Renal pelvis (tissue), 4 donors: Measurements from ENCODE around the gene KLHL2. TPM values are rescaled to one million over a fixed set of nuclear protein-coding genes. Genes with fewer than 3 reads are reported as not detected.
"Not testable (repeated sequence)": the region's sequence is repeated elsewhere in the genome, so short reads cannot be mapped to it uniquely, and the experiment has no call there.

Source experiments
- DNase-seq: peaks from one replicate; pipeline ENCODE4 v3.0.0-alpha.2; 2013
- polyA plus RNA-seq, 3 donors: library from polyadenylated mRNA; unstranded; fragments of 120-200 nt; gene quantifications; one replicate each; pipeline ENCODE4 v1.2.1, GENCODE V29; 2013; ENCODE audit not compliant: insufficient read length in 3 of 3

Gene KLHL2
- polyA plus RNA-seq, 3 donors: 16.4 to 24.6 (median 21.6) TPM

DNA sequence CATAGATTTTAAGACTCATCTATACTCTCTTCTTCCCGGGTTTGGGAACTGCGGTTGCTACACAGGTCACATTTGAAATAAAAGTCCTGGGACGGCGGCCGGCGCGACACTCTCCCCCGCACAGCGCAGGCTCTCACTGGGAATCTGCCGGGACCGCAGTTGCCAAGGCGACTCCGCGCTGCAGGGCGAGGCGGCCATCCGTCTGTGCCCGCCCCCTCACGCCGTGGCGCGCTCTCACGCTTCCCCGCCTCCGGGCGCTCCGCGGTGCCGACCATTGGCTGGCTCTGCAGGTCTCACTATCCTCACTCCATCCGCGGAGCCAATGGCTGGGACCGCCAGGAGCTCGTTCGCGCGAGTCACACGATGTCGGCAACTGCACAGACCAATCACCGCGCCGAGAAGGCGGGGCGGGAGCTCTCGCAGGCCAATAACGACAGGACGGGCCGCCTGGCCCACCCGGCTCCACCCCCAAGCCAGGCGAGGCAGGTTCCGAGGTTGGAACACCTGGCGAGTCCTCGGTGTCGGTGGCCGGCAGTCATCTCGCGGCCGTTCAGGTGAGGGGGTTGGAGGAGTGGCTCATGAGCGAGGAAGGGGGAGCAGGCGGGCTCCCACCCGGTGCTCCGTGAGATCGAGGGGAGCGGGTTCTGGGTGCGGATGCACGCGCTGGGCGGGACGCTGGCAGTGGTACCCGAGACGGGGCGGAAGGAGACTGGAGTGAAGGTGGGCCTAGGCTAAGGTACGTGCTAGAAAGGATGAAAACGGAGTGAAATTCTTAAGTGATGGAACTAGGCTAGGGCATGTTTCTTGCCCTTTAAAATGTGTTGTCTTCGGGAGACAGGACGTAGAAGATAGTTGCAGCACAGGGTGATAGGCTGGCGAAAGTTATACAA lies 120.1 kb downstream of the KLHL2 start, which contains the start of gene MSMO1:
Gene MSMO1, plus strand, starts transcription at position 459 of the 890 bp plus-strand sequence. CDS start 5,702 bp downstream, outside the sequence.
- DNase-seq: peak; percentile 99

DNA sequence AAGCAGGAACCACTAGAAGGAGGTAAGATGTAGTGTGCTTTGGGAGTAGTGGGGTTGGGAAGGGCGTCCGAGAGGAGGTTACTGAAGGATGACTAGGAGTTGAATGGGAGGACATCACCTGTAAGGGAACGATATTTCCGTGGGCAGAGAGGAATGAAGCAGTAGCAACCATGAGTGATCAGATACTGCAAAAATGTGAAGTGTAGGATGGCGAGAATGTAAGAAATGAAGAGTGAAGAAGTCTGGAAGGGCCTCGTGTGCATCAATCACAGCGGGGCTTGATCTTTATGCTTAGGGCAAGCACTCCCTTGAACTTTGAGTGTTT lies 120.7 kb downstream of the KLHL2 start:
- DNase-seq: no peak

DNA sequence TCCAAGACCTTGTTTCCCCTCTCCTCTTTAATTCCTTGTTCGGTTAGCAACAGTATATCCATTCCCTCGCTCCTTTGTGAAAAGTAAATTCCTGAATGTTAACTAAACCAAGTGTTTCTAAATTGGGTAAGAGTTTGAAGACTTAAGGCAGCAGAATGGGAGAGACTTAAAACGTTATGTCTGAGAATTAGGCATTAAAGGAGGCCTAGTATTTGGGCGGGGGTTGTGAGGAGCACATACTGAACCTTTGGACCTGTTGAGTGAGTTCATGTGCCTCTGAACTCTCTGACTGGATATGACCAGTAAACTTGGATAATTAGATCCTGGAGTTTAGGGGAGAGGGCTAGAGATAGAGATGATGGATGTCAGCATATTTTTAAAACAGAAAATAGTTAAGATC lies 121.3 kb downstream of the KLHL2 start:
- DNase-seq: no peak

DNA sequence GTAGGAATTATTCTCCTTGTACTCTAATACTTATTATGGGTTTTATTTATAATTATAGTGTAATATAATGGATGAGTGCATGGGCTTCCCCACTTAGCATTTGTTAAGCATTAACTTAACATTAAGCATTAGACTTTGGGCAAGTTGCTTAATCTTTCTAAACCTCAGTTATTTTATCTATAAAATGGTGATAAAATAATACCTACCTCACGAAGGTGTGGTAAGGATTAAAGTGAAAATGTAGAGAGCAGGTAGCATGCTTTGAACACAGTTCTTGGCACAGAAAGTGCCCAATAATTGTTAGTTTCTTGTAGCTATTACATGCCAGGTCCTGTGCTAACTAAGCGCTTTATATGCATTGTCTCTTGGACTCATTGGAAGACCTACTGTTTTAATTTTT lies 122.7 kb downstream of the KLHL2 start:
- DNase-seq: no peak

DNA sequence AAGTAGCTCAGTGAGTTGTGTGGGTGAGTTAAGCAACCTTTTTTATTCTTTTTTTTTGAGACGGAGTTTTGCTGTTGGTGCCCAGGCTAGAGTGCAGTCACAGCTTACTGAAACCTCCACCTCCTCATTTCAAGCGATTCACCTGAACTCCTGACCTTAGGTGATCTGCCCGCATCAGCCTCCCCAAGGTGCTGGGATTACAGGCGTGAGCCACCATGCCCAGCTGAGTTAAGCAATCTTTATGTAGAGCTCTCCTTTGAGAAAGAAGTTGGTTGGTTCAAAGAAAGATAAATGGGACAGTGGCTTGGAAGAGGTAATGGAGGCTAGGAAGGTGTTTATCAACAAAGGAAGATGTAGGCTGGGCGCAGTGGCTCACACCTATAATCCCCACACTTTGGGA lies 123.3 kb downstream of the KLHL2 start:
- no peak for DNase-seq

DNA sequence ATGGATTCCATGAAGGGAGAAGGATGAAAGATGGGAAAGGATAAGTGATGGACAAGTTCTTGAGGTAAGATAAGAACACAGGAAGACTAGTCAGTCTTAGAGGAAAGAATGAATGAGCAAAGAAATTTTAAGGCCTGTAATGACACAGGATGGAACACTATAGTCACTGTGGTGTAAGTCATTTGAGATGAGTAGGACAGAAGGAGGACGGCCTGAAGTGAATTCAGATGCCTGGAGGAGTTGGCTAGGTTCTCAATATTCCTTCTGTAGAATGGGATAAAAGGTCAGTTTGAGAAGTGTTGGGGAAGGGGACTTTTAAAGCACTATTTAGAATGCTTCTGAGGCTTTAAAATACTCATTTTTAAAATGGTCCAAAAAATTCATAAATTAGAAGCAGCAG lies 124.0 kb downstream of the KLHL2 start:
- no peak for DNase-seq

DNA sequence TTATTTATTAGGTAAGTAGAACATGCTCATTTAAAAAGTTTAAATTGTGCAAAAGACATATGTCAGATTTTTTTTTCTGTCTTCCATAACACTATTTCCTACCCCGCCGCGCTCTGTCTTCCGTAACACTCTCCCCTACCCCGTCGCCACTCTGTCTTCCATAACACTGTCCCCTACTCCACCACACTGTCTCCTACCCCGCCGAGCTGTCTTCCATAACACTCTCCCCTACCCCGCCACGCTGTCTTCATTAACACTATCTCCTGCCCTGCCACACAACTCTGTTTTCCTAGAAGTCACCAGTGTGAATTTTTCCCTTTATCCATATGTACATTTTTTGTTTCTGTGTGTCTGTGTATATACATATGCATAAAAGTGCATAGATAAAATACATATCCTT lies 124.5 kb downstream of the KLHL2 start:
- no peak for DNase-seq

DNA sequence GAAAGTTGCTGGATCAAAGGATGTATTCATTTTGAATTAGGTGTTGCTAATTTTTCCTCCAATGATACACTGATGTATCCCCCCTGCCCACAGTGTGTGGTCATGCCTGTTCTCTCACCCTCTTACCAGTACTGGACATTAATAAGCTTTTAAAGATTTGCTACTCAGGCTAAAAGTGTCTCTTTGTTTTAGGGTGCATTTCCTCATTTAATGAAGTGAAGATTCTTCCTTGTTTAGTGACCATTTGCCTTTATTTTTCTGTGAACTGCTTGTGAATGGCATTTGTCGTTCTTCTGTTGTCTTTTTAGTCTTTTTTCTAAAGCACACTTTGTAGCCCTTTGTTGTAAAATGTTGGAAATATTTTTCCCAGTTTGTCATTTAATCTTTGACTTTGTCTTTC lies 125.1 kb downstream of the KLHL2 start:
- DNase-seq: no peak

DNA sequence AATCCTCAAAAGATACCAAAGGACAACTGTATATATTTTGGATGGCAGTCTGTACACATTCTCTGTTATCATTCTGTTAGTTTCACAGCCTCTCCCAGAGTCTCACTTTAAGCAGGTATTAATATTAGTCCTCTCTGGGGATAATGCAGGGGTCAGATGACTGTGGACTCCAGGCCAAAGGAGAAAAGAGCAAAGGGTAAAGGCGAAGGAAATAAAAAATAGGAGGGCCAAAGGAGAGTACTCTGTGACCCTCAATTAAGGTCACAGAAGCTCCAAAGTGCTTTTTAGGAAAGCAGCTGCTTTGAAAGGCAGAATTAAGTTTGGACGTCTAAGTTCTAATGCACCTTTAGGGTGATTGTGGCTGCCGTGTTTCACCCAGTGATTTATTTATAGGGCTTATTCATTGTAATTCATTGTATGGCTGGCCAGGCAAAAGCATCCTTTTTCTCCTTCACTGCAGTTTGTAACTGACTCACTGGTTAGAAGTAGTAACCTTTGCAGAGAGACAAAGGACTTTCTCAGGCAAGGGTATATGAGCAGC lies 127.9 kb downstream of the KLHL2 start:
- no peak for DNase-seq

DNA sequence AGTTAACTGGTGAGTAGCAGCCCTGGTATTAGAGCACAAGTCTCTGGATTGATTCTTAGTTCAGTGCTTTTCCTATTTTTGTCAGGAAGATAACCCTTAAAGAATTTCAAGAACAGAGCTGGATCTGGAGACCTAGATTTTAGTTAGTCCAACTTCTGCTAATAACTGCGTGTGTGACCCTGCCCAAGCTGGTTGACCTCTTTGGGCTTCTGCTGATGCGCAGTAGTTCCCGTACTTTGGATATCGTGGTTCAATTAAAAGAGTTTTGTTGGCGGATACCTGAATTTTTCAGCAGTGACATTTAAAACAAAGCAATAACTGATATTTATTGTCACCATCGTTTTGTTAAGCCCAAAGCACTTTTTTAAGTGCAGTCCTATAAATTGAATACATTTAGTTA lies 129.4 kb downstream of the KLHL2 start:
- DNase-seq: no peak

DNA sequence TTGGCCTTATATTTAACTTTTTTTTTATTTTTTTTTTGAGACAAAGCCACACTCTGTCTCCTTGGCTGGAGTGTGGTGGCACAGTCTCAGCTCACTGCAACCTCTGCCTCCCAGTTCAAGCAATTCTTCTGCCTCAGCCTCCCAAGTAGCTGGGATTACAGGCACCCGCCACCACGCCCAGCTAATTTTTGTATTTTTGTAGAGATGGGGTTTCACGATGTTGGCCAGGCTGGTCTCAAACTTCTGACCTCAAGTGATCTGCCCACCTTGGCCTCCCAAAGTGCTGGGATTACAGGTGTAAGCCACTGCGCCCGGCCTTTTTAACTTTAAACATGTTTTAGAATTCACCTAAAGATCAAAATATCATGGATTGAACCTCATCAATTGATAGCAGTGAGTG lies 135.0 kb downstream of the KLHL2 start:
- DNase-seq: not testable (repeated sequence)

DNA sequence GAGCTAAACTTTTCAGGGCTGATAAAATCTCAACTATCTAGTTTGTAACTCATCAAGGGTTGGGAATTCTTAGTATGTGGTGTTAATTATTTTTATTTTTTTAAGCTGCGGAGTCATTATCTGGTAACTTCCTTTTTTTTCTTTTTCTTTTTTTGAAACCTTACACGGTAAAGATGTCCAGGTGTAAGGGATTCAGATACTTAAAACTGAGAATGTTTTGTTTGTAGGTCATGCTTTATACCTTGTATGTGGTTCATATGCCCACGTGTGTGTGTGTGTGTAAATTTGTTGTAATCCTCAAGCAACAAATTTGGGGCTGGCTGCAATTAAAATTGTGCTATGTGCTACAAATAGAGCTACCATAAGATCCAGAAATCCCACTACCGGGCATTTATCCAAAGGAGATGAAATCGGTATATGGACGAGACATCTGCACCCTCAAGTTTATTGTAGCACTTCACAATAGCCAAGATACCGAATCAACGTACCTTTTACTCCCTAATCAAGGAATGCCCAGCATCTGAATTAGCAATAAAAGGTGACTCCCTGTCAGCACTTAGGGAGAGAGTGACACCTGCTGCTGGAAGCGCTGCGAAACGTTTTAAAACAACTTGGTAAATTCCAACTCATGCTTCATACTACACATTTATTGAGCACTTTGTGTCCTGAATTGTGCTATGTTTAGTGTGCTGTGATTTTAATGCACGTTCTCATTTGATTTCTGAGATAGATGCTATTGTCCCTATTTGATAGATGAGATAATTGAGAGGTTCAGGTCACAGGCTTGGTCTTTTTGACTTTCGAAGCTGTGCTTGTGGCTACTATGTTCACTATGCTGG lies 136.2 kb downstream of the KLHL2 start:
- no peak for DNase-seq

DNA sequence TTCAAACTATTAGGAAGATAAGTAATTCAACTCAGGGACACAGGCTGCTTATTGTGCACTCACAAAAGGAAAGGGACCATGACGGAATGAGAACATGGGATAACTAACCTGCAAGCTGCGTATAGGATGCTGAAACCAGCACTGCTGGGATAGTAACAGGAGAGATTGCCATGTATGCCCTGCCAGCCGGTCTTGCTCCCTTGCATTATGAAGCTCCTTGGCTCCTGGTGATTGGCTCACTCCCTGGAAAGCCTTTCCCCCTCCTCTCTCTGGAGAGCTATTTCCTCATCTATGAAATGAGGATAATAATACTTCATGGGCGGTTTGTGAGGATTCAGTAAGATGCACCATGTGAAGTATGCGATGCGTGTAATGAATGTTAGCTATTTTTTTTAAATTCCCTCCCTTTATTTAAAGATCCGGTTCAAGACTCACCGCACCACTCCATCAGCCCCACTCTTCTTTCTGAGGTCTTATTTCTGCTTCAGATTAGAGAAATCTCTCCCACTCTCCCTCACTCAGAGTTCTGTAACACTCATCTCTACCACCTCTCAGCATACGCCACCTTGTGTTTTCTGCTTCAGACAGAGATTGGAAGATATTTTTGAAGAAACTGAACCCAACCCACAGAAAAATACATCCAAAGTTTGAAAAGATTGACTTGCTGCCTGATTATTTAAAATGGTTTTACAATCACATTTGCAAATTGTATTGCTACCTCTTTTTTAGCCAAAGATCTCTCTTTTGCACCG lies 138.5 kb downstream of the KLHL2 start:
- DNase-seq: no peak

DNA sequence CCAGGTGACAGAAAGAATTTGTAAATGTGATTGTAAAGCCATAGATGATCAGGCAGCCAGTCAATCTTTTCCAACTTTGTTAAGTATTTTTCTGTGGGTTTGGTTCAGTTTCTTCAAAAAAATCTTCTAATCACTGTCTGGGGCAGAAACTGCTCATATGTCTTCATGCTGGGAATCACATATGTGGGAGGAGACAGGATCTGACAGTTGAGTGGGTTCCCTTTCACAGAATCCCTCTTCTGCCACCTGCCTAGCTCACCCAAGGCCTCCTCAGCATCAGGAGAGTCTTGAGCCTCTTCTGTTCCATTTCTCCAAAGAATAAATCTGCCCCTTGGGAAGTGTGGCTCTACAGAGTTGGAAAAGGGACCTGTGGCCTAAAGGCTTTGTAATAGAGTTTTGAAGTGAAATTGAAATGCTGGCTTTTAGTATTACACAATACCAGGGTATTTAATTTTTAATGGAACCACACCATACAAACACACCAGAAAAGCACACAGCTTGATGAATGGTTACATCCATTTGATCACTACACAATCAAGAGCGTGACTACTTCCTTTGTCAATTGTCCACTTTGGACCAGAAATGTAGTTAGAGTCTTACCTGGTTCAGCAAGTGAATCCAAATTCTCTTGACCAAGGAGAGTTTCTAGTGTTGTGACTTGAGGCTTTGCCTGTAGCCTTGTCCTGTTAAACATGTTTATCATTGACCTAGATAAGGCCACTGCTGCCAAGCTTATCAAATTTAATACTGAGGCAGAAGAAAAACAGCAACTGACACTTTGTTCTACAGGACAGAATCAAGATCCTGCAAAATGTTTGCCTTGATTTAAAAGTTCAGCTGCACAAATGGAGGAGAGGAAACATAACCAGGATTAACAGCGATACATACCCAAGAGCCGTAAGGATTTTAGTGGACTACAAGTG lies 140.5 kb downstream of the KLHL2 start:
- no peak for DNase-seq

DNA sequence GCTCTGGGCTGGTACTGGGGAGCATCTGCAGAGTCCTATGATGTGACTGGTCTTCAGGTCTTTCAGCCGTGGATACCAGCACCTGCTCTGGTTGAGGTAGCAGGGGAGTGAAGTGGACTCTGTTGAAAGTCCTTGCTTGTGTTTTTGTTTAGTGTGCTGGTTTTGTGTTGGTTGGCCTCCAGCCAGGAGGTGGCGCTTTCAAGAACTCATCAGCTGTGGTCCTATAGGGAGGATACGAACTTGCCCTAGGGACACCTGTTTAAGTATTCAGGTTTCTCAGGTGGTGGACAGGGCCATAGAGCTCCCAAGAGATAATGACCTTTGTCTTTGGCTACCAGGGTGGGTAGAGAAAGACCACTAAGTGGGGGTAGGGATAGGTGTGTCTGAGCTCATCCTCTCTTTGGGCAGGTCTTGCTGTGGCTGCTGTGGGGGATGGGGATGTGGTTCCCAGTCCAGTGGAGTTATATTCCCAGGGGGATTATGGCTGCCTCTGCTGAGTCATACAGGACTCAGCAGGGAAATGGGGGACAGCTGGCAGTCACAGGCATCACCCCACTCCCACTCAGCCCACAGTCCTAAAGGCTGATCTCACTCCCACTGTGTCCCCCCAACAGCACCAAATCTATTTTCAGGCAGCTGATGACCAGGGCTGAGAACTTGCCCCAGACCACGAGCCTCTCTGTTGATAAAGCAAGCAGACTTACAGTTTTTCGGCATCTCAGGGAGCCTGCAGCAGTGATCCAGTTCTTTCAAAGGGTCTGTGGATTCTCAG lies 144.2 kb downstream of the KLHL2 start:
- no peak for DNase-seq

DNA sequence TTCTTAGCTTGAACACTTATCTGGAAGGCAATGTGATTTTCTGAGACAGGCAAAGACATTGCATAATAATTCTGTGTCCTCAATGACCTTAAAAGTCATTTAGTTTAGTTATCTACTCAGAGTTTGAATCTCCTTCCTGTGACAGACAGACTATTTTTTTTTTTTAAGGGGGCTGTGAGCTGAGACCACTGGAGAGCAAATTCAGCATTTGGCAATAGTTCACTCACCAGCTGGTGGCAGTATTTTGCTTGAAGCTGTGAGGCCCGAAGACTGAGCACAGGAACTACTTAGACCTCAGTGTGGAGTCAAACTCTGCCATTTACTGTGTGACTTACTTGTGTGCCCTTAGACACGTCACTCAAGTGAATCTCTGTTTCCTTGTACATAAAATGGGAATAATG lies 148.5 kb downstream of the KLHL2 start:
- peak; percentile 47 for DNase-seq

DNA sequence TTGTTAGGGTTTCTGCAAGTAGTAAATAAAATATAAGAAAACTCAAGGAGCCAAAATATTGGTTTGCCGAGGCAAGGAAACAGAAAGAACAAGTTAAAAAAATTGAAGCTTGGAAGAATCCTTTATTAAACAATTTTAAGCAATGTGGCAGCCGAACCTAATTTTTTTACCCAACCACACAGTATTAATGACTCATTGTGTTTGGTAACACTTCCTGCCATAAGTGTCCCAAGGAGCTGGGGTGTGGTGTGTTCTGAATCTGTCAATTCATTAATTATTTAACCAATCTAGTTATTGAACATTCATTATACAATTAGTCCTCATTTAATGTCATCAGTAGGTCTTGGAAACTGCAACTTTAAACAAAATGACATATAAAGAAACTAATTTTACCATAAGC lies 152.1 kb downstream of the KLHL2 start:
- DNase-seq: no peak

DNA sequence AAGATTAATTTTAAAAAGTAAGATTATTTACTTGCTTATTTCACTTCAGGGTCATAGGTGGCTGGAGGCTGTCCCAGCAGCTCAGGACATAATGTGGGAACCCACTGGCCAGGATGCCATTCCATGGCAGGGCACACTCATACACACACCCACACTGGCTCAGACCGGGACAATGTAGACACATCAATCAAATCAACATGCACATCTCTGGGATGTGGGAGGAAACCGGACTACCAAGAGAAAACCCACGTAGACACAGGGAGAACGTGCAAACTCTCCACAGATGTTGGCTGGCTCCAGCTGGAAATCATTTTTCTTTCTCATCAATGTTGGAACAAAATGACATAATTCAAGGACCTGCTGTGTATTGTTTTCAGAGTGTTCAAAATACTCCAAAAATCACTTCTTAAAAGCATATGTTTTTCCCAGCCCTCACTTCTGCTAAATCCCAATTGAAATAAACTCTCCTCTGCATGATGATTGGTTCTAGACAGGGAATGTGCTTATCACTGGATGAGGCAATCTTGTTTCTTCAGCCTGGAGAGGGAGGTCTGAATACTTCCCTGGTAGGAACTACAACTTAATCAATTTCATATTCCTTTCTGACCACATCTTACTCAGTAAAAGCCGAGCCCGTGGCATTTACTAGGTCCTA lies 152.8 kb downstream of the KLHL2 start:
- DNase-seq: no peak

DNA sequence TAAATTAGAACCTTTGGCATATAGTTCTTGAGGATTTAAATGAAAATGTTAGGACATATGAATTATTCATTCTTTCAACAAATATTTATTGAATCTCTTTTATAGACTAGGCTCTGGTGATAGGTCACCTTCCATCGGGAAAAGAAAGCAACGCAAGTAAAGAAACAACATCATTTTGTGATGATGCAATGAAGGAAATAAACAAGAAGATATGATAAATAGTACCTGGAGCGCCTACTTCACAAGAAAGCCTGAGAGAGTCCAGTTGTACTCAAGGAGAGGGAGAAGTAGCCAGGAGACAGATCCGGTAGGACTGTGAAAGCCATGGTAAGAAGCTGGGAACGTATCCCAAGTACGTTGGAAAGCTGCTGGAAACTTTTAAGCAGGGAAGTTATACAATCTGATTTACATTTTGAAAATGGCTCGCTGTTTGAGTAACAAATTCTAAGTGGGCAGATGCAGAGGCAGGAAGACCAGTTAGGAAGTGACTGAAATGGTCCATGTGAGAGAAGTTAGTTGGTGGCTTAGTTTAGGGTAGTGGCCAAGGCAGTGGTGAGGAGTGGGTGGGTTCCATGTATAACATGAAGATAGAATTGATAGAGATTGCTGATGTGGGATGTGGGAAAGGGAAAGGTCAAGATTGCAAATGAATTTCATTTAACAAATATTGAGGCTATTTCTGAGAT lies 153.8 kb downstream of the KLHL2 start:
- no peak for DNase-seq
